Epithelial cell of esophagus (primary cell): ENCODE results near the gene TRIM24.
A peak's percentile ranks its signal among the peaks of the same experiment; 100 is the strongest.

ENCODE experiments used
- DNase-seq: peaks from one replicate; pipeline ENCODE4 v3.0.0; 2010; ENCODE audit warnings: low read depth
- H3K4me3 ChIP-seq: 2 replicates; pipeline ENCODE4 v1.5.1; 2011; ENCODE audit warnings: mild to moderate bottlenecking, low read length, control low read depth
- CTCF ChIP-seq: IDR thresholded peaks from 2 replicates; pipeline ENCODE4 v1.5.1; 2011; ENCODE audit warnings: low read depth, mild to moderate bottlenecking, low read length, control low read depth, inconsistent platforms; ENCODE audit not compliant: insufficient read depth; ENCODE audit errors: missing control alignments

Gene TRIM24

GRCh38 chr7:138565071-138565450 is 105.0 kb downstream of the TRIM24 start:
- no peak overlapping the region for H3K4me3 ChIP-seq
- no peak for DNase-seq
- TF ChIP-seq CTCF: no peak

GRCh38 chr7:138565451-138566114 is 105.5 kb downstream of the TRIM24 start:
- no peak for TF ChIP-seq CTCF
- H3K4me3 ChIP-seq: no peak overlapping the region
- peak; percentile 82 for DNase-seq

GRCh38 chr7:138568655-138569054 is 108.6 kb downstream of the TRIM24 start:
- no peak for DNase-seq
- TF ChIP-seq CTCF: no peak
- H3K4me3 ChIP-seq: no peak overlapping the region

GRCh38 chr7:138569418-138569817 is 109.4 kb downstream of the TRIM24 start:
- DNase-seq: no peak
- no peak overlapping the region for H3K4me3 ChIP-seq
- TF ChIP-seq CTCF: no peak

GRCh38 chr7:138570715-138571114 is 110.7 kb downstream of the TRIM24 start:
- H3K4me3 ChIP-seq: no peak overlapping the region
- TF ChIP-seq CTCF: no peak
- DNase-seq: no peak

- TF ChIP-seq CTCF: no peak
- DNase-seq: no peak
- no peak overlapping the region for H3K4me3 ChIP-seq
Measured at GRCh38 chr7:138573741-138574140, 113.7 kb downstream of the TRIM24 start.

GRCh38 chr7:138575897-138576428 is 115.9 kb downstream of the TRIM24 start:
- H3K4me3 ChIP-seq: no peak overlapping the region
- DNase-seq: no peak
- no peak for TF ChIP-seq CTCF
